Fibroblast of the aortic adventitia (primary cell): ENCODE data around the gene MRPL39. TPM values are rescaled to one million over a fixed set of nuclear protein-coding genes. Genes with fewer than 3 reads are reported as not detected.
A peak's percentile ranks its signal among the peaks of the same experiment; 100 is the strongest.

ENCODE experiments used
- DNase-seq: peaks from one replicate; pipeline ENCODE4 v3.0.0-alpha.2; 2010; ENCODE audit warnings: low read depth
- H3K4me3 ChIP-seq: 2 replicates; pipeline ENCODE4 v1.5.1; 2011; ENCODE audit warnings: low read depth, mild to moderate bottlenecking, control low read depth, low read length, moderate library complexity
- total RNA-seq: library from RNA; depleted of rRNA; stranded (reverse); fragments of >200 nt; gene quantifications from 2 replicates; pipeline ENCODE4 v1.2.3, GENCODE V29; 2012; ENCODE audit warnings: low replicate concordance
- TF ChIP-seq, protein P1 (sequence below): IDR thresholded peaks from 2 replicates; pipeline ENCODE4 v1.5.1; 2011; ENCODE audit warnings: mild to moderate bottlenecking, low read length, control low read depth, inconsistent platforms; ENCODE audit not compliant: insufficient read depth

The MRPL39 gene
- total RNA-seq, 1 donor: 36.1 TPM

DNA sequence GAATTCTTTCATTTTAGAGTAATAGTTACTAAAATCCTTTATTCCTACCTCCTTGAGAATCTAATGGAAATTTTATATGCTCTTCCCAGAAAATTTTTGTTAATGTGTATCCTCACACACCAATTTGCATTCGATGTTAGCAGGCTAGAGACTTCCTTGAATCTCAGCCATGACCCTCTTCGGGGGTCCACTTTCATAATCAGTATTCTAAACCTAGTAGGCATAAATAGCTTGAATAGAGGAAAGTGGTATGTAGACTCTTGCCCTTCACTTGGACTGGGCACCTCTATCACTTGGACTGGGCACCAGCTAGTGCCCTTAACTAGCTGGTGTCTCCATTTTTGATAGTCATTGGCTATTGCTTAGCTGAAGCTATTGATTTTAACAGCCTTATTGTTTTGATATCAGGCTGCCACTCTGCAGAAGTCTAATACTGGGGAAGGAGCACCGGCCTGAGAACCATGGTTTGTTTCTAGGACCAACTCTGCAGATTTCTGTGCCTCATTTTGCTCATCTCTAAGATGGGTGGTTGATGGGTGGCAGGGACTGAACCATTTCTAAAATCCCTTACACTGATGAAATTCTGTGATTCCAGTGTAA lies 42.8 kb downstream of the MRPL39 start:
- no peak for DNase-seq
- TF ChIP-seq, protein P1, sequence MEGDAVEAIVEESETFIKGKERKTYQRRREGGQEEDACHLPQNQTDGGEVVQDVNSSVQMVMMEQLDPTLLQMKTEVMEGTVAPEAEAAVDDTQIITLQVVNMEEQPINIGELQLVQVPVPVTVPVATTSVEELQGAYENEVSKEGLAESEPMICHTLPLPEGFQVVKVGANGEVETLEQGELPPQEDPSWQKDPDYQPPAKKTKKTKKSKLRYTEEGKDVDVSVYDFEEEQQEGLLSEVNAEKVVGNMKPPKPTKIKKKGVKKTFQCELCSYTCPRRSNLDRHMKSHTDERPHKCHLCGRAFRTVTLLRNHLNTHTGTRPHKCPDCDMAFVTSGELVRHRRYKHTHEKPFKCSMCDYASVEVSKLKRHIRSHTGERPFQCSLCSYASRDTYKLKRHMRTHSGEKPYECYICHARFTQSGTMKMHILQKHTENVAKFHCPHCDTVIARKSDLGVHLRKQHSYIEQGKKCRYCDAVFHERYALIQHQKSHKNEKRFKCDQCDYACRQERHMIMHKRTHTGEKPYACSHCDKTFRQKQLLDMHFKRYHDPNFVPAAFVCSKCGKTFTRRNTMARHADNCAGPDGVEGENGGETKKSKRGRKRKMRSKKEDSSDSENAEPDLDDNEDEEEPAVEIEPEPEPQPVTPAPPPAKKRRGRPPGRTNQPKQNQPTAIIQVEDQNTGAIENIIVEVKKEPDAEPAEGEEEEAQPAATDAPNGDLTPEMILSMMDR: no peak
- no peak overlapping the region for H3K4me3 ChIP-seq

DNA sequence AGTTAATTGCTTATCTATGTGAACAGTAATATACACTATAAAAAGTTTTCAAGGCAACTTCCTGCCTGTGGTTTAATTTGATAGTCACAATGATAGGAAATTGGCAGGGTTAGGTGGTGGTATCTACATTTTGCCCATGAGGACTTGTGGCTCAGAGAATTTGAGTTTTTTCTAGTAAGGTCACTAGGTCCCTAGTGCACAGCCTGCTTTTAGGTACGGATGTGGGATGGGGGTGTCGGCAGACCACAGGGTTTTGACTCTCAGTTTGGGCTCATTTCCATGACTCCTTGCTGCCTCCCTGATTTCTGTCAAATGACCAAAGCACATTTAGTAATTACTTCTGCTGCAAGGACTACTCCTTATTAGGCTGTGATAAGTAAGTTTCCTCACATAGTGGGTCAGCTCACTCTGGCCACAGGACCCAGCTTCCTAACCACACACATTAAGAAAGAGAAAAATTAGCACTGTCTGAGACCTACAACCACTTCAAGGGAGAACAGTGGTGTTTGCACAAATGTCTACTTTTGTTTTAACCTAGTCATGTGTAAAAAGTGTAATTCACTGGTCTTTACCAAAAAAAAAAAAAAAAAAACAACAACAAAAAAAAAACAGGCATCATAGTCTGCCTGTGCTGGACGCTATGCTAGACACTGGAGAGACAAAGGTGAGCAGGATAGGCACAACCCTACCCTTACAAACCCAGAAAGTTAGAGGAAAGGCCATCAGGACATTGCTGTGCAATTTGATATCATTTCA lies 43.7 kb downstream of the MRPL39 start:
- peak overlapping the region; percentile 75 for H3K4me3 ChIP-seq
- TF ChIP-seq, protein P1: no peak
- DNase-seq: peak; percentile 10

DNA sequence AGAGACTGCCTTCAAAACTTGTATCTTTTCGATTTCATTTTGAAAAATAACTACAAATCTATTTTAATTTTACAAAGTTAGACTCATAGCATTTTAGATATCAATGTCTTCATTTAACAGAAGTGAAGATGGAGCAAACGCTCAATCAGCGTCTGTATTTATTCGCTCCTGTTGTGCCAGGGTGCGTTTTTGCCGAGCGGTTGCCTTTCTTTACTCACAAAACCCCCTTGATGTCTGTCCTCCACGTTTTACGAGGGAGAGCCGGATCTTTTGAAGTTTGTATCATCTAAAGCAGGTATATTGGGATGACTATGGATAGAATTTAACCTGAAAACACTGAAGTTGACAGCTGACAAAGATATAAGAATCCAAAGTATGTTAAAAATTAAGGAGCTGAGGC lies 44.6 kb downstream of the MRPL39 start:
- DNase-seq: peak; percentile 16
- peak overlapping the region; percentile 75 for H3K4me3 ChIP-seq
- TF ChIP-seq, protein P1: no peak

DNA sequence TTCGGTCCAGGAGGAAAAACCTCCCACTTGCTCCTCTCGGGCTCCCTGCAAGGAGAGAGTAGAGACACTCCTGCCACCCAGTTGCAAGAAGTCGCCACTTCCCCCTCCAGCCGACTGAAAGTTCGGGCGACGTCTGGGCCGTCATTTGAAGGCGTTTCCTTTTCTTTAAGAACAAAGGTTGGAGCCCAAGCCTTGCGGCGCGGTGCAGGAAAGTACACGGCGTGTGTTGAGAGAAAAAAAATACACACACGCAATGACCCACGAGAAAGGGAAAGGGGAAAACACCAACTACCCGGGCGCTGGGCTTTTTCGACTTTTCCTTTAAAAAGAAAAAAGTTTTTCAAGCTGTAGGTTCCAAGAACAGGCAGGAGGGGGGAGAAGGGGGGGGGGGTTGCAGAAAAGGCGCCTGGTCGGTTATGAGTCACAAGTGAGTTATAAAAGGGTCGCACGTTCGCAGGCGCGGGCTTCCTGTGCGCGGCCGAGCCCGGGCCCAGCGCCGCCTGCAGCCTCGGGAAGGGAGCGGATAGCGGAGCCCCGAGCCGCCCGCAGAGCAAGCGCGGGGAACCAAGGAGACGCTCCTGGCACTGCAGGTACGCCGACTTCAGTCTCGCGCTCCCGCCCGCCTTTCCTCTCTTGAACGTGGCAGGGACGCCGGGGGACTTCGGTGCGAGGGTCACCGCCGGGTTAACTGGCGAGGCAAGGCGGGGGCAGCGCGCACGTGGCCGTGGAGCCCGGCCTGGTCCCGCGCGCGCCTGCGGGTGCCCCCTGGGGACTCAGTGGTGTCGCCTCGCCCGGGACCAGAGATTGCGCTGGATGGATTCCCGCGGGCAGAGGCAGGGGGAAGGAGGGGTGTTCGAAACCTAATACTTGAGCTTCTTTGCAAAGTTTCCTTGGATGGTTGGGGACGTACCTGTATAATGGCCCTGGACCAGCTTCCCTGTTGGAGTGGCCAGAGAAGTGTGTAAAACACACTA lies 45.3 kb downstream of the MRPL39 start:
- peak overlapping the region; percentile 75 for H3K4me3 ChIP-seq
- peak; percentile 73 for DNase-seq

DNA sequence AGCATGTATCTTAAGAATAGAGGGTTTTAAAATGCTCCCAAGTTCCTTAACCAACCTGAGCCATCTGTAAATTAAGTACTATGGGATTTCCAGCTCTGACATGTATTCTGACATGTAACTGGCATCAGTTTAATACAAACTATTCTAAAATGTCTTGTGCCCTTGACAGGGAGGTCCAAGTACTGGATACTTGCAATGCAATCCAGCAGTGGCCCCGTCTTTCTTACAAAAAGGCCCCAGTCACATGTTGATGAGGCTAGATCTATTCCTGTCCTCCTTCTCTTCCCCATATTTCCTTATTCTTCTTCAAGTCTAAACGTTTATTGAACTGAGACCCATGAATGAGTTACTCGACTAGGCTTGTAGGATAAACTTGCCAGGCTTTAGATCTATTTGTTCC lies 46.4 kb downstream of the MRPL39 start:
- no peak for DNase-seq
- TF ChIP-seq, protein P1: no peak
- no peak overlapping the region for H3K4me3 ChIP-seq

More for the DNA sequence above, 45.3 kb downstream of the MRPL39 start:
- TF ChIP-seq, protein P1: peak; percentile 44

DNA sequence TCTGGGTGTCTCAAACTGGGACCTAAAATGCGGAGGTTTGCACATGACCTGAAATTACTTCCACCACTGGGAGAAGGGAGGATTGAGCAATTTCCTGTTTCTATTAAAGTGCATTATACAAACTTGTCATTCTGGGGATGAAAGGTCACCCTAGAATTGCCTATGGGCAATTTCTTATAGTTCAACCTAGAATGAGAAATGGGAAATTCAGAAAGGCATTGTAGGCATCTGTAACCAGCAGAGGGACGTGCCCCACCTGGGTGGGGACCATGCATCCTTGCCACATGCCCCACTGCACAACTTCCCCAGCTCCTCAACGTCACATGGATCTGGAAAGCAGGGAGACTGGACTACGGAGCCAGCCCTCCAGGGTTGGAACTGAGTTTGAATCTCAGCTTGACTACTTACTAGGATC lies 47.0 kb downstream of the MRPL39 start:
- no peak for DNase-seq
- TF ChIP-seq, protein P1: no peak
- no peak overlapping the region for H3K4me3 ChIP-seq
